Activated CD8-positive, alpha-beta memory T cell treated with anti-CD3 and anti-CD28 coated beads for 1 hour (primary cell): ENCODE data around the gene ASF1B.
"Not testable (repeated sequence)": the region's sequence is repeated elsewhere in the genome, so short reads cannot be mapped to it uniquely, and the experiment has no call there.

Experiments
- DNase-seq, 2 donors: peaks; one replicate each; pipeline ENCODE4 v3.0.0-alpha.2; 2020; ENCODE audit warnings: low read depth in 1 of 2; ENCODE audit errors: extremely low read depth in 1 of 2

ASF1B gene

DNA sequence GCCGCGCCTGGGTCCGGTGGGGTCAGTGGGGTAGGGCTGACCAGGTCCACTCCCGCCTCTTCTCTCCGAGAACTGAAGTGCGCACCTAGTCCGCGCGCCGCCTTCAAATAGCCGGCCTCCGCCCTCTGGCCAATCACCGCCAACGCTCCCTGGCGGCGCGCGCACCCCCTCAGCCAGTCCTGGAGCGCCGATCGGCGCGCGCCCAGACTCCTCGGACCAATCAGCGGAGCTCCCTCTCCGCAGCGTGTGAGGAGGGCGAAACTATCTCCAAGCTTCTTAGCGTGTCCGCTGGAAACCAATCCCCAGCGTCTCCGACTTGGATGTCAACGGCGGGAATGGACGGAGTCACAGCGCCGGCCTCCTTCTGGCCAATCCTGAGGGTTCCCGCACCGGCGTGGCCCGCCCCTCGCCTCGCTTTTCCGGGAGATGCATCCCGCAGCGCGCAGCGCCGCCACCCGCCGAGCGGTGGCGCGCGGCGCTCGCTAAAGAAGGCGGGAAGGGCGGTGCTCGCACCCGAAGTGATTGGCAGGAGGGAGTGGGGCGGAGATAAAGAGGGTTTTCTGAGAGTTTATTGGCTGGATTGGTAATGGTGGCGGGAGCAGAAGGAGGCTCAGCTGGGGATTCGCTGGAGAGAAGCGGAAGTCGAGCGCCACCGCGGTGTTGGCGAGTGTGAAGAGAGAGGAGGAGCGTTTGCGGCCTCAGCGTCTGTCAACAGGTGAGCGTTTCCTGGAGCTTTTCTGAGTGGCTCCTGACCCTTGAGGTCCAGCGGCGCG, at the start of gene ASF1B:
ASF1B (minus strand) TSS at position 81 of the 773 bp plus-strand sequence. CDS start 133 bp downstream, outside the sequence.
- DNase-seq = peak; percentile 93 to 94

DNA sequence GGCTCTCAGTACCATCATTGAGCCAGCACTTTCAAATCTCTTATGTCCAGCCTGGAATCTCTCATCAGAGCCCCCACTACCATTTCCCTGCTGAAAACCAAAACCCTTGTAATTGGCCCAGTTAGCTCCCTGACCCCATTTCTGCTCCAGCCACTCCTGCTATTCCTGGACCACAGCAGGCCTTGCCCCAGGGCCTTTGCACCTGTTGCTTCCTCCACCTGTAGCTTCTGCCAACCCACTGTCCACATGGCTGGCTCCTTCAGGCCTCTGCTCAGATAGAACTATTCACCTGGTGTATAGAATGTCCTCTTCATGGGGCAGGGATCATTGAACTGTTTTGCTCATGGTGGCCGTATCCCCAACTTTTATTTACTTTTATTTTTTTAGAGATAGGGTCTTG, 49.3 kb upstream of the ASF1B start:
- DNase-seq = not testable (repeated sequence)

DNA sequence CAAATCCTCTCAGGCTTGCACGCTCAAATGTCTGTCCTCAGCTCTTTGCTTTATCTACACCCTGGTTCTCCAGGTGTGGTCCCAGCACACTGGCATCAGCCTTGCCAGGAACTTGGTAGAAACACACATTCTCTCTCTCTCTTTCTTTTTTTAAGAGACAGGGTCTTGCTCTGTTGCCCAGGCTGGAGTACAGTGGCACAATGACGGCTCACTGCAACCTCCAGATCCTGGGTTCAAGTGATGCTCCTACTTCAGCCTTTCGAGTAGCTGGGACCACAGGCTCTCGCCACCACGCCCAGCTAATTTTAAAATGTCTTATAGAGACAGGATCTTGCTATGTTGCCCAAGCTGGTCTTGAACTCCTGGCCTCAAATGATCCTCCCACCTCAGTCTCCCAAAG, 48.8 kb upstream of the ASF1B start:
- DNase-seq = no peak

DNA sequence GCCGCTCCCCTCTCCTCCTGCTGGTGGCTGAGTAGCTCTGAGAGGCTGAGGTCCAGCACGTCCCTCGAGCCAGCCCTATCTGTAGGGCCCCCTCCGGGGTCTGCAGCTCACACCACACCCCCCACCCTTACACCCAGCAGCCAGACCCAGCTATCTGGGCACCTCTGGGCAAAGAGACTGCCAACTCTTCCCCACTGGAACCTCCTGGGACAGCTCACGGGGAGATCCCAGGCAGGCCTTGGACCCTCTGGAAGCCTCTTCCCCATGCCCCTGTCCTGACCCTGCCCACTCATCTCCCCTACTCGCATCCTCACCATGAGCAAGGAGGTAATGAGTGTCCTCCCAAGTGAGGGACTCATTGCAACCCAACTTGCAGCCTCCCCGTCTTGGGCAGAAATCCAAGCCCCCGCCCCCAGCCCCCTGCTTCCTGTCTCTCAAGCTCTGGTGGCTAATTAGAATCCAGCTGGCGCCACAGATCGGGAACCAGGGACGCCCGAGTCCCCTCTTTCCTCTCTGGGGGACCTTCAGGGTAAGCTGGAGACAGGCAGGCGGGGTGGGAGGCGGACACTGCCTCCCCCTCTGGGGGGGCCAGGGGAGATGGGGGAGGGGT, 47.5 kb upstream of the ASF1B start:
- no peak for DNase-seq

DNA sequence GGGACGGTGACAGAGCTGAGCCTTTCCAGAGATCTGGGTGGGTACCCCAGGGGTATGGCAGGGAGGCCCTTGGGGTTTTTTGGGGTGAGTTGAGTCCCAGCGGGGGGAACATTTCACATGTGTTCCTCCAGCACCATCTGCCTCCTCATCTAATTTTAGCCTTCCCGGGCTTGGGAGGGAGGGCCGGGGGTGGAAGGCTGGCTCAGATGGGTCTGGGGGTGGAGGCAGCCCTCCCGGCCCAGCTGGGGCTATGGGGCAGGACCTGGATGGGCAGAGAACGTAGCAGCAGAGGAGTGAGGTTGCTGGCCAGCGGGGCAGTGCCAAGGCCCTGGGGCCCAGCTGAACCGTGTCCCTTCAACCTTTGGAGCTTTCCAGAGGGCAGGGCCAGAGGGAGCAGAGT, 46.1 kb upstream of the ASF1B start:
- no peak for DNase-seq

DNA sequence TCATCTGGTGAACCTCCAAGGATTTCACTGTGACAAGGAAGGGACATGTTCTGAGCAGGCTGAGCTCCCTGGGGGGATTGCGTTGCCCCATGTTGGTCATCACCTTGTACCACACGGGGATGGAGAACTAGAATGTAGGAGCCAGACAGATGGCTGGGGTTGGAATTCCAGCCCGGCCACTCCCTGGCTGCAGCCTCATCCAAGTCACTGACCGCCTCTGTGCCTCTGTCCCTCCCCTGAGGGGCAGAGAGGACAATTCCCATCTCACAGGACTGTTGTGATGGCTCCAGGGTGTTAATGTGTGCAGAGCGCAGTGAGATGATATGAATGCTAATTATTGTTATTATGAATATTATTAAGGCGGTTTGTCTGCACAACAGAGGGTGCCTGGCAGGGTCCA, 45.5 kb upstream of the ASF1B start:
- no peak for DNase-seq

DNA sequence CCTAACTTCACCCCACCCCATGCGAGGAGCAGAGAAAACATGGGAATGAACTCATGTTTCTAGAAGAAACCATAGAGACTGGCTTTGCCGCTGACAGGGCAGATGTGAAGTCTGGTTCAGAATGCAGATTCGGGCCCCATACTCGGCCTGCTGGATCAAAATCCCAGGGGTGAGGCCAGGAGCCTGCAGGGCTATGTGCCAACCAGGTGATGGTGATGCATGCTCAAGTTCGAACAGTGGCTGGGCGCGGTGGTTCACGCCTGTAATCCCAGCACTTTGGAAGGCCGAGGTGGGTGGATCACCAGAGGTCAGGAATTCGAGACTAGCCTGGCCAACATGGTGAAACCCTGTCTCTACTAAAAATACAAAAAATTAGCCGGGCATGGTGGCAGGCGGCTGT, 44.8 kb upstream of the ASF1B start:
- not testable (repeated sequence) for DNase-seq

DNA sequence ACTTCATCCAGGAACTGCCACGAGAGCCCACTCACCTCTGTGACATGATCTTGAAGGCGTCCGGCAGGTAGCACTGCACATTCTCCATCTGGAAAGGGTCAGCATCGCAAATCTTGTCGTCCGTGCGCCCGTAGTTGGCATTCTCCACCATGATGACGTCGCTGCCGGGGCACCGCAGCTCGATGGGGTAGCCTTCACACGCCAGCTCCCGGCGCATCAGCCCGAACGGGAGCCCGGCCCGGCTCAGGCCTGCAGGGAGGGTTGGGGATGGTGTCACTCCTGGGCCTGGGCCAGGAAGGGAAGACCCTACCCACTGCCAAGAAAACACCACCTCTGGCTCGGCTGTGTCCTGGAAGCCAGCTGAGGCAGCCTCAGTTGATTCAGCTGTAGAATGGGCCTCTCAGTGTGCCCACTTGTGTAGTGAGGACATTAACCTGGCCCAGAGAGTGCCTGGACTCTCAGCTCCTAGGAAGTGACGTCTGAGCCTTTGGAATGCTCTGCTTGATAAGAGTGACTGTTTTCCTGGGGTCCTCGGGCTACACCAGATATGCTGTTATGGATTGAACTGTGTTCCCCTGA, 41.2 kb upstream of the ASF1B start:
- no peak for DNase-seq

DNA sequence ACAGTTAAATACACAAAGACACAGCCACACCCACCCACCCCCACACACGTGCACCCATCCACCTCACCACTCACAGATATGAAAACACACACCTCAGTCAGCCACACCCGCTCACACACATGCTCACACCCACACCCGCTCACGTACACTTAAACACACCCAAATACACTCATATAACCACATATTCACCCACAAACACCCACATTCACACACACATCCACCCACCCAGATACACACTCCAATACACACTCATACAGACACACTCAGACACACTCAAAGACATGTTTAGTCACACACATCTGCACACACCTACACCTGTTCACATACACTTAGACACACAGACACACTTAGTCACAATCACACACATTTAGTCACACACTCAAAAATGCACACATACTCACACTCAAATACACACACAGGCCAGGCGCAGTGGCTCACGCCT, 39.0 kb upstream of the ASF1B start:
- no peak for DNase-seq

DNA sequence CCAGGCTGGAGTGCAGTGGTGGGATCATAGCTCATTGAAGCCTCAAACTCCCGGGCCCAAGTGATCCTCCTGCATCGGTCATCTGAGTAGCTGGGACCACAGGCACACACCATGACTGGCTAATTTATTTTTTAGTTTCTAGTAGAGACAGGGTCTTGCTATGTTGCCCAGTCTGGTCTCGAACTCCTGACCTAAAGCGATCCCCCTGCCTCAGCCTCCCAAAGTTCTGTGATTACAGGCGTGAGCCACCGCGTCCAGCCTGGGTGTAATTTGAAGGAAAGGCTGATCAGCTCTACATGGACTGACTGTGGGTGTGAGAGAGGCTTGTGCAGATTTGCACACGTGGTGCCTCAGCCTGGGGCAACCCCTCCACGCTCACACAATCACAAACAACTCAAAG, 38.5 kb upstream of the ASF1B start:
- no peak for DNase-seq

DNA sequence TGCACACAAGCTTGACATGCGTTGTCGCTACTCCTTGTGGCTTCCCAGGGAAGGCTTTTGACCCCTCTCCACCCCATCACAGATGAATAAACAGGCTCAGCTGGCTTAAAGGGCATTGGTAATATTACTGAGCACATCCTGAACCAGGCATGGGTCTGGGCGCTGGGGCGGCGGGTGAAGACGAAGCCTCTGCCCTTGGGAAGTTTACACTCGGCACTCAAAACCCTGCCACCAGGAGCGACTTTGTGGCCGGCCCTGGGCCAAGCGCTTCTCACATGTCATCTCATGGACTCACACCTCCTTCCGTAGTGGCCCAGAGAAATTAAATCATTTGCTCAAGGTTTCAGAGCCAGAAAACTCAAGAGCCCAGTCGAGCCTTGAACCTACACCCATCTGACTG, 32.6 kb upstream of the ASF1B start:
- no peak for DNase-seq

DNA sequence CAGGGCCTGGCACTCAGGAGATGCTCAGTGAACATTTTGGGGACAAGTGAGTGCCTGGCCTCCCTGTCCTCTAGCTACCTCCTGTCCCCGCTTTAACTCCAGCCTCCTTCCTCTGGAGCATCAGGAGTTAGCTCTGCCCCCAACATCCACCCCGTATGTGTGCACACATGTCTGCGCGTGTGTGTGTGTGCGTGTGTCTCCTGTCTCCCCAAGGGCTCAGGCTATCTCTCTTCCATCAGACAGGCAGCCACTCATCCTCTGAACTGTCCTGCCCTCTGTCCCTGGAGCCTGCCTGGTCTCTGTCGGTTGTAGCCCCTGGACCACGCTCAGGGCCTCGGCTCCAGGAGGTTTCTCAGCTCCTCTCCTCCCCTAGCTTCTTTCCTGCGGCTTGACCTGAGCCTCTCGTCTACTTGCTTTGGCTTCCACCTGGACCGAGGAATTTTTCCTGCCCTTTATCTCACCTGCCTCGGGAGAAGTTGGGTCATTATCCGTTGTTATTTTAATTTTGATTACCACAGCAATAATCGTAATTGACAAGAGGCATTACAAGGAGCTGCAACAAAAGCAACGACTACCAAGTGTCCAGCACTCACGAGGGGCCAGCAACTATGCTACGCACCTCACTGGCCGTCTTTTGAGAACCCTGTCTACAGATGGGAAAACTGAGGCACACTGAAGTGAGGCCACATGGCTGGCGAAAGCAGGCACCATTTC, 32.0 kb upstream of the ASF1B start:
- DNase-seq = no peak

DNA sequence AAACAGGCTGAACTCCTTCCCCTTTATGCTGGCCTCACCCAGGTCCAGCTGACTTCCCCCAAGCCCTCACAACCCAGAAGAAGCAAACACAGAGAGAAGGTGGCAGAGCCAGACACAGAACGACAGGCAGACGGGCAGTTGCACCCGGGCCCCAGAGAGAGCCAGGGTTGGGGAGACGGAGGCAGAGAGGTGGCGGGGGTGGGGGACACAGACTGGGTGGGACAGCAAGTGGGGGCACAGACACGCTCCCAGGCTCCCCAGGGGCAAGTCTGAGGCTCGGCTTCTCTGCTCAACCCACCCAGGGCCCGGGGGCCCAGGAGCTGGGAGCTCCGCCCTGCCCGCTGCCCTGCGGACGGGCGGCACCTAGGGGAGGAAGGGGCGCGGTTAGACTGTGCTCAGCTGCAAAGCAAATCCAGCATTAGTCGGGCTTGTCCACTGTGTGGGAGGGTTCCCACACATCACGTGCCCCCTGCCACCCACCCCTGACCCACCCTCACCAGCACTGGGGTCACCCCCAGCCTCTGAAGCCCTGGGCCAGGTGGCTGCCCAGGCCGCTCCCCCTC, 31.3 kb upstream of the ASF1B start:
- no peak for DNase-seq

DNA sequence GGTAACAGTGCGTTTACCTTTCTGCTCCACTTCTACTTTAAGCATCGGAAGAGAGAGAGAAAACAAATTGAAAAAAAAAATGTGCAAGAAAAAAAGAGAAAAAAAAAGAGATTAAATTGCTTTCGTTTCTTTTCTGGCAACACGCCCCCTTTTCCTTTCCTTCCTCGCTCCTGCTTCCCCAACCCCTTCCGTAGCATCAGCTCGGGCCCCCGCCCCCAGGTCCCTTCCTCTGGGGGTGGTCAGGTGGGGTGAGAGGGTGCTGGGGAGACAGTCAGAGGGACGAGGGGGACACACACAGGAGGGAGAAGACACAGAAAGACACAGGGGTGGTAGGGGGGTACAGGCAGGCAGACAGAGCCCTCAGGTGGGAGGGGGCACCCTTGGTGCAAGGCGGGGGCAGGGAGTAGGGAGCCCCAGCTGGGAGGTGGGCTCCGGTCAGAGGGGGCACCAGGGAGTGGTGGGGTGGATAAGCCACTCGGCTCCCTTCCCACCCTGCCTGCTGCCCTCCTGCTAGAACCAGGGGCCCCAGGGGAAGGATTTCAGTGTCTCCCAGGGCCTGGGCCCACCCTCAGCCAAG, 30.7 kb upstream of the ASF1B start:
- DNase-seq = no peak

DNA sequence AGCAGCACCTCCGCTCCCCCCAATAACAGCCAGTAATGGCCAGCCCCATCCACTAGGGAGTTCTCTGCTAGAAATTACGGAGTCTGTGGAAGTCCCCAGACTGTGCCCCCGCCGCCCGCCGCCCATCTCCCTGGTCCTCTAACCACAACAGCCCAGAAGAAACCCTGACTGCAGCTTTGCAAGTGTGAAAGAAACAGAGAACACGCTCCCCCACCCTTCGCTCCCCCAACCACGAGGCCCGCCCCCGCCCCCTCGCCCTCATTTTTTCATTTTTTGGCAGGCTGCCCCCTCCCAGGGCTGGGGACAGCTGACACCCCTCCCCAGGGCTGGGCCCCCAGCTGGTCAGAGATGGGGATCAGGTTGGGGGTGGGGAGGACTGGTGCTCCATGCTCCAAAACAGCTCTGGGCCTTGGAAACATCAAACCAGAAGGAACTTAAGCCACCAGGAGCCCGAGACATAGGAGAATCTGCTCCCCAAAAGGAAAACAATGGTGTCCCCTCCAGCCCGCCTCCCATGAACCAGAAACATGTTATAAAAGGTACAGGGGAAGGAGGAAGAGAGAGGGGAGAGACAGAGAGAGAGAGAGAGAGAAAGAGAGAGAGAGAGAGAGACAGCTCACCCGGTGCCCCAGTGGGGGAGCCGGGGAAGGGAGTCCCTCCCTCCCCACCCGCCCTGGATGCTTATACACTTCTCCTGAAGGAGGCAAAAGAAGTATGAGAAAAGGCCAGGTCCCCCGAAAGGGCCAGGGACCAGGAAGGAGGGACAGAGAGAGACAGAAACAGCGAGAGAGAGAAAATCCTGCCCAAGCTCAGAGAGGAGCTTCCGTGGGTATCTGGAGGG, 29.8 kb upstream of the ASF1B start:
- DNase-seq = no peak

DNA sequence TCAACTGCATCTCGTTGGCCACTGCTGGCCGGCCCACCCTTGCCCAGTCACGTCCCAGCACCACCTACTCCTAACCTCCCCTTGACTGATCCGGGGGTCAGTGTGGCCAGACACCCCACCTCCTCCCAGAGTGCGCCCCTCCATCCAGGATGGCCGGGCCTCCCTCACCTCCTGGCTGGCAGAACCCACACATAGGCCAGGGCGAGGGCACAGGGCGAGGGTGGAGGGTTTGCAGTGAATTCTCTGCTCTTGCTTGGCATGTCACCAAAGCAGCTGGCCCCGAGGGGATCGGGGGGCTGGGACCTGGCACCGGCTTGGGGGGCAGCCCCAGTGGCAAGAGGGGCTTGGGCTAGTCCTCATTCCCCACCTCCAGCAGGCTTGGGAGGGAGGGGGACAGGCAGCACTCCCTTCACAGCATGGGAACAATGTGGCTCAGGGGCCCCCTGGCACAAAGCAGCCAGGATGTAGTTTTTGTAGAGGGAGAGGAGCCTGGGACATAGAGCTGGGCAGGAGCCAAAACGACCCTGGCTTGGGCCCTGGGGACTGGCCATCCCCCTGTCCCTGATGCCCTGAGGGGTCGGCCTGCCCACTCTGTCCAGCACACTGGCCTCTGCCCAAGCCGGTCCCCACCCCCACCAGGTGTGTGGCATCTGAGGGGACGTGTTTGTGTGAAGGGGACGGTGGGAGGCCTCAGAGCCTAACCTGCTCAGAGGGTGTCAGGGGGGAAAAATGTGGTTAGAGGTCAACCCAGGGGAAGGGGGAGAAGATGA, 28.5 kb upstream of the ASF1B start:
- DNase-seq = no peak

DNA sequence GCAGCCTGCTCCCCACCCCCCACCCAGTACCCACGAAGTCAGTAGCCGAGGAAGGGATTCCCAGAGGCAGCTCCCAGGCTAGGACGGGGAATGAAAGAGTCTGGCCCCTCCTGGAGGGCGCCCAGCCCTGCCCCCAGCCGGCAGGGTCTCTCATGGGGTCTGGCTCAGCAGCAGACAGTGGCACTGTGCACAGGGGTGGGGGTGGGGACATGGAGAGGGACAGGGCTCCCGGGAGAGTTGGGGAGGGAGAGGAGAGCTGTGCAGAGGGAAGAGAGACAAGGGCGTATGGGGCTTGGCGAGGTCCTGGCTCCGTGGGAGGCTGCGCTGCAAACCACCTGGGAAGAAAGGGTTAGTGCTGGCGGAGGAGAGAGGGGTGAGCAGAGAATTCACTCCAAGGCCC, 27.7 kb upstream of the ASF1B start:
- no peak for DNase-seq

DNA sequence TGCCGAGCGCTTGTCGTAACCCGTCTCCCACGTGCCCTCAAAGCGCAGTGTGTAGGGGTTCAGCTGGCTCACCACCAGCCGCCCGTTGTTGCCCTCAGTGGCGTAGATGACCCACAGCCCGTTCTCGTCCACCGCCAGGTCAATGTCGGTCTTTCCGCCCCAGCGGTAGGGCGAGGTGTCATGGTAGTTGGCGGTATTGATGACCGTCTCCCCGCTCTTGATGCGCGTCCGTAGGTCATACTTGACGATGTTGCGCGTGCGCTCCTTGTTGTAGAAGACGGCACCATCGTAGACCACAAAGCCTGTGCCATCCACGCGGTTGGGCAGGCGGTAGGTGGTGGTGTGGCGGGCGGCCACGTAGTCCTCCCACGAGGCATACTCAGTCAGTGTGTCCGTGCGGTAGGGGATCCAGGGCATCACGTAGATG, 26.5 kb upstream of the ASF1B start:
- no peak for DNase-seq

DNA sequence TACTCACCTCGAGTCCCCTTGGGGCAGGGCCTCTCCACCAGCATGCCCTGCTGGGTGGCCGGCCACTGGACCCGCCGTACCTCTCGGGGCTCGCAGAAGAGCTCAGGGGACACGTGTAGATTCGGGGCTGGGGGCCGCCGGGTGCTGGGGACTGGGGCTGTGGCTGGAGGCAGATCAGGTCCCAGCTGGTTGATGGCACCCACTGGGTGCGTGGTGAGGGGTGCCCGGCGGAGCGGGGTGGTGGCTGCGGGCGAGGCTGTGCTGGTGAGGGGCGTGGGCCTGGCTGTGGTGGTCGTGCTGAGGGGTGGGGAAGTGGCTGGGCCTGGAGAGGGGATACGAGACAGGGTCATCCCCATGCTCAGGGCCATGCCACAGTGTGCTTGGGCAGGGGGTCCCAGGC, 24.9 kb upstream of the ASF1B start:
- no peak for DNase-seq
